ENCODE data around the gene HDAC5. TPM values are rescaled to one million over a fixed set of nuclear protein-coding genes. Genes with fewer than 3 reads are reported as not detected.

The HDAC5 gene
- total RNA-seq, 6 experiments from 2014 or later: 12.0 to 26.4 (median 15.5) TPM

- ATAC-seq: no peak
- H3K9me3 ChIP-seq: no peaks in the 10 kb centered on the region
- intact Hi-C loops (cut with DNase I): no loop called here
- DNase-seq: no peak
- H3K27ac ChIP-seq: no peak overlapping the region
- H3K27me3 ChIP-seq: no peaks in the 10 kb centered on the region
- WGBS (ENCODE audit: insufficient coverage, low coverage, low lambda C conversion rate, missing lambda C conversion rate): 81% methylated on average over 3 of the region's 8 CpGs
- no peak overlapping the region for H3K4me3 ChIP-seq
- no peak for TF ChIP-seq POLR2A (IDR thresholded peaks at IDR 0.05)
- TF ChIP-seq, protein P1, sequence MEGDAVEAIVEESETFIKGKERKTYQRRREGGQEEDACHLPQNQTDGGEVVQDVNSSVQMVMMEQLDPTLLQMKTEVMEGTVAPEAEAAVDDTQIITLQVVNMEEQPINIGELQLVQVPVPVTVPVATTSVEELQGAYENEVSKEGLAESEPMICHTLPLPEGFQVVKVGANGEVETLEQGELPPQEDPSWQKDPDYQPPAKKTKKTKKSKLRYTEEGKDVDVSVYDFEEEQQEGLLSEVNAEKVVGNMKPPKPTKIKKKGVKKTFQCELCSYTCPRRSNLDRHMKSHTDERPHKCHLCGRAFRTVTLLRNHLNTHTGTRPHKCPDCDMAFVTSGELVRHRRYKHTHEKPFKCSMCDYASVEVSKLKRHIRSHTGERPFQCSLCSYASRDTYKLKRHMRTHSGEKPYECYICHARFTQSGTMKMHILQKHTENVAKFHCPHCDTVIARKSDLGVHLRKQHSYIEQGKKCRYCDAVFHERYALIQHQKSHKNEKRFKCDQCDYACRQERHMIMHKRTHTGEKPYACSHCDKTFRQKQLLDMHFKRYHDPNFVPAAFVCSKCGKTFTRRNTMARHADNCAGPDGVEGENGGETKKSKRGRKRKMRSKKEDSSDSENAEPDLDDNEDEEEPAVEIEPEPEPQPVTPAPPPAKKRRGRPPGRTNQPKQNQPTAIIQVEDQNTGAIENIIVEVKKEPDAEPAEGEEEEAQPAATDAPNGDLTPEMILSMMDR (IDR thresholded peaks at IDR 0.05): no peak
- H3K4me1 ChIP-seq: no peaks in the 10 kb centered on the region
- peaks cover 0 to 34% (median 5%) of the 10 kb centered on the region in 4 donors for H3K36me3 ChIP-seq
Observed at GRCh38 chr17:44087319-44087718, 36.1 kb downstream of the HDAC5 start.

DNA sequence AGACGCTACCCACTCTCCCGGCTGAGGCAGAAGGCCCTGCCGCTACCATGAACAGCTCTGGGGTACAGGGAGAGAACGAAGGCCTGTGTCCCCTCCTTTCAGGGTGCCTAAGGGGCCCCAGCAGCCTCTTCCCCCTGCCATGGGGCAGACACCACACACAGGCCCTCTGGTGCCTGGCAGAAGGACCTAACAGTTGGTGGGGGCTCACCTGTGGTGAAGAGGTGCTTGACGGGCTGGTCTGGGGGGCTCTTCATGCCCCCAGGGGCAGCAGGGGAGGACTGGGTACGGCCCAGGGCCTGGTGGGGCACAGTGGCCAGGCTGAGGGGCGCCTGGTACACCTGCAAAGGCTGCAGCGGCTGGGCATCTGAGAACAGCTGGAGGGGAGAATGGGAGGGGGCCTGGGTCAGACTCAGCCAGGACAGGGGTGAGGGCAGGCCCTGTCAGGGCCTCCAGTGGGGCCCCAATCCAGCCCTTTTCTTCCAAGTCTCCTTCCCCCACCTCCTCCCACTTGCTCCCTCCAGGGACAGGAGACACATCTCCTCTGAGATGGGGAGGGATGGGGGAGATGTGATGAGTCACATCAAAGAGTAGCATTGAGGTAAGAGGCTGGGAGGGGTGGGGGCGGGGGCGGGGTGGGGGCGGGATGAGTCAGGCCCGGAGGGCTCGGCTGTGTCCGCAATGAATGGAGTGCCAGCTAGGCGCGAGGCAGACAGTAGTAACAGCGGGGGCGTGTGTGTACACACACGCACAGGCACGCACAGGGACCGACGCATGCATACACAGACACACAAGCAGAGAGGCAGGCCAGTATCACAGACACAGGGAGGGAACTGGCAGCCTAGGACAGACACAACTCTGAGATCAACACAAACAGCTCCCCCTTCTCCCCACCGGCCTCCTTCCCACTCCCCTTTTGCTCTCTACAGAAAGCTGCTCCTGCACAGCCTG, 36.8 kb downstream of the HDAC5 start:
- no peak for TF ChIP-seq POLR2A (IDR thresholded peaks at IDR 0.05)
- TF ChIP-seq, protein P1 (IDR thresholded peaks at IDR 0.05): no peak
- Histone ChIP-seq H3K4me1 (no peaks in the 10 kb centered on the region), H3K4me3 (no peak overlapping the region), H3K27me3 (no peaks in the 10 kb centered on the region), H3K36me3 (peaks cover 0 to 33% (median 6%) of the 10 kb centered on the region in 4 donors), H3K9me3 (no peaks in the 10 kb centered on the region), H3K27ac (no peak overlapping the region)
- peak in 1 of 3 donors; percentile 45 for DNase-seq
- 40% methylated on average over 15 of the region's 23 CpGs for WGBS (ENCODE audit: insufficient coverage, low coverage, low lambda C conversion rate, missing lambda C conversion rate)
- ATAC-seq: peak in 1 of 4 donors; percentile 71
- intact Hi-C loops (cut with DNase I): no loop called here

- no peak for DNase-seq
- H3K36me3 ChIP-seq: peaks cover 0 to 26% (median 6%) of the 10 kb centered on the region in 4 donors
- TF ChIP-seq, protein P1 (IDR thresholded peaks at IDR 0.05): no peak
- TF ChIP-seq POLR2A (IDR thresholded peaks at IDR 0.05): no peak
- no peak for ATAC-seq
- WGBS (ENCODE audit: insufficient coverage, low coverage, low lambda C conversion rate, missing lambda C conversion rate): 67% methylated on average over 4 of the region's 5 CpGs
- no peaks in the 10 kb centered on the region for H3K27me3 ChIP-seq
- intact Hi-C loops (cut with DNase I): no loop called here
- H3K4me3 ChIP-seq: no peak overlapping the region
- H3K27ac ChIP-seq: no peak overlapping the region
- H3K9me3 ChIP-seq: no peaks in the 10 kb centered on the region
- H3K4me1 ChIP-seq: no peaks in the 10 kb centered on the region
Observed at GRCh38 chr17:44085908-44086307, 37.5 kb downstream of the HDAC5 start.

DNA sequence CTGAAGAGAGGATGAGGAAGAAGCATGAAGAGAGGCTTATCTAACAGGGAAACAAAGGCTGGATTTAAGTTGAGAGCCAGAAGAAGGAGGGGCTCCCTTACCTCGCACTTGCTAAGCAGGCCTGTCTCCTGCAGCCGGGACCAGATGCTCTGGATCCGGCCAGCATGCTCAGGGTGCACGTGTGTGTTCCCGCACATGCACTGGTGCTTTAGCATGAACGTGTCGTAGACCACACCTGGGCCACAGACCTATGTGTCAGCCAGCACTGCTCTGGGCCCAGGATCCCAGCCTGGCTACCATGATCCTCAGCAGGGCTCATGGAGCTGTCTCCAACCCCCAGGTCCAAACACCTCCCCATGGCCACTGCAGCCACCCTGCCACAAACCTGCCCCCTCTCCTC, 38.5 kb downstream of the HDAC5 start:
- H3K4me3 ChIP-seq: no peak overlapping the region
- H3K27ac ChIP-seq: no peak overlapping the region
- no CpG with 5 or more reads among the region's 7 CpGs for whole genome bisulfite sequencing (ENCODE audit: insufficient coverage, low coverage, low lambda C conversion rate, missing lambda C conversion rate)
- no peaks in the 10 kb centered on the region for H3K9me3 ChIP-seq
- intact Hi-C loops (cut with DNase I): no loop called here
- no peak for ATAC-seq
- H3K36me3 ChIP-seq: peaks cover 0 to 24% (median 10%) of the 10 kb centered on the region in 4 donors
- TF ChIP-seq, protein P1 (IDR thresholded peaks at IDR 0.05): no peak
- TF ChIP-seq POLR2A (IDR thresholded peaks at IDR 0.05): no peak
- no peaks in the 10 kb centered on the region for H3K4me1 ChIP-seq
- DNase-seq: no peak
- H3K27me3 ChIP-seq: no peaks in the 10 kb centered on the region

Measured in right lobe of liver (tissue), 6 donors.